ENCODE data around the gene VGLL4.

The VGLL4 gene

DNA sequence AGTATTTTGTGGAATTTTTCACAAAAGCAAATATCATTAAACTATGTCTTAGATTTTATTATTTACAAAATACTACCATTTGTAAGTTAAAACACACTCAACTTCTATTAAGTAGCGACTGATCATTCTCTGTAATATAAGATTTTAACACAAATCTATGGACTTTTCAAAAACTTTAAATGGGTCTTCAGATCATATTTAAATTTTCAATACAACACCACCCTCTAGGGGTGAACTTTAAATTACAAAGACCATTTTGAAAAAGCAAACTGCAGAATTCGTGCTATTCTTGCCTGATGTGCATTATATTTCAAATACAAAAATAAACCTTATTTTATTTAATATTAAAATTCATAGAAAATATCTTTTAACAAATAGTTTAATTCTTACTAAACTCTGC is 8.2 kb upstream of the VGLL4 start:
- DNase-seq, result no peak

DNA sequence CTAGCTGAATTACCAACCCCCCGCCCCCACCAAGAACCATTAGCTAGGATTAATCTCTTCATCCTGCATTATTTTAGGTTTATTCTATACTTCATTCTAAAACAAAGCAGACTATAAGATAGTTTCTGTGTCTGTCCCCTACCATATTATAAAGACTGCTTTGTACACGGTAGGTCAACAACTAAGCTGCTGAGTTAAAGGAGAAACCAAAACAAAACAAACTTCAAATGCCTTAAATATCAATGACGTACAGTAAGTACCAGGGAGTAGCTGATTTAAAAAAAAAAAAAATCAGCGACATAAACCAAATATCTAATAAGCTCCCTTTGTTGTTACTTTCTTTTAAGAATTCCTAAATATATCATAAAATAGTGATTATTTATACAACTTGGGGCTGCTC is 7.8 kb upstream of the VGLL4 start:
- no peak for DNase-seq

DNA sequence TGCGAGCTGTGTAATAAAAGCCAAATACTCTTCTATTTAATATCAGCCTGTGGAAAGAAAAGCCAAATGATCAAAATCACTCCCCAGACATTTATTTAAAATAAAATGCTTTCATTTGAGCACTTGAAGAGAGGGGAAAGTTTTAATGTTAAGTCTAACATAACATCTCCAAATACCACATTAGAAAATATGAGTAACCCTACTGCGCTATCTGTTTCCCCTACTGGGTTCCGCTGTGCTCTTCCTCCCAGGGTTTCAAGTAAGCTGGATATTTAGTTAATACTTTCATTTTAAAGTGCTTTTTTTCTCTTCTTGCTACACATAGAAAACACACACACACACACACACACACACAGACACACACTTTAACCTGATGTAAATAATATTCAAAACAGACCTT is 6.7 kb upstream of the VGLL4 start:
- no peak for DNase-seq

DNA sequence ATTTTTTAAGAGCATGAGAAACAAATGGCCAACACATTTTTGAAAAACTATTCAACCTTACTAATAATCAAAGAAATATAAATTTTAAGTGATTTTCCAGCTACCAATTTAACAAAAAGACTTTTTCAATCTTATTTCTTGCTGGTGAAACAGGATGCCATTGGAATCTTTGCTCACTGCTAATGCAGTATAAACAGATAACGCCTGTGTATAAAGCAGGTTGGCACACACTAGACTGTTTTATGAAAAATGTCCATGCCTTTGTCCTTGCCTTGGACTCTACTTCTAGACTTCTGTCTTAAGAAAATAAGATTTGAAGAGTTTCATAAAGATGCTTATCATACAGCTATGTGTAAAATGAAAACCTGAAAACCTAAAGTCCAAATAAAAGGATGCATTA is 5.0 kb upstream of the VGLL4 start:
- DNase-seq, result no peak

DNA sequence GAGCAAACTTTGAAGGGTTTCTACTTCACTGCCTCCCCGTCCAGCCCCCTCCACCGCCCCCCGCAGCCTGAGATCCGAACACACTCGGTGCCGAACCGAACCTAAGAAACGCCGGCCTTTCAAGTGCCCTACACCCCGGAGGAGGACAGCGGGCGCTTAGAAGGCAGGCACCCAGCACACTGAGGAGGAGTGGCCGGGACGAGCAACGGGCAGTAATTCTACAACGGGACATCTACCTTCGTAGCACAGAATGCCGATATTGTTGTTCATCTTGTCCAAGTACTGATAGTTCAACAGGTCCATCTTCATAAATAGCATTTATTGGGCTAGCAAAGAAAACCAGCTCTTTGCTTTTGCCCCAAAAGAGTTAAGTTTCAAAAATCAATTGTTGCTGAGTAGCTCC is 513 bp downstream of the VGLL4 start:
- DNase-seq, result peak; percentile 40

DNA sequence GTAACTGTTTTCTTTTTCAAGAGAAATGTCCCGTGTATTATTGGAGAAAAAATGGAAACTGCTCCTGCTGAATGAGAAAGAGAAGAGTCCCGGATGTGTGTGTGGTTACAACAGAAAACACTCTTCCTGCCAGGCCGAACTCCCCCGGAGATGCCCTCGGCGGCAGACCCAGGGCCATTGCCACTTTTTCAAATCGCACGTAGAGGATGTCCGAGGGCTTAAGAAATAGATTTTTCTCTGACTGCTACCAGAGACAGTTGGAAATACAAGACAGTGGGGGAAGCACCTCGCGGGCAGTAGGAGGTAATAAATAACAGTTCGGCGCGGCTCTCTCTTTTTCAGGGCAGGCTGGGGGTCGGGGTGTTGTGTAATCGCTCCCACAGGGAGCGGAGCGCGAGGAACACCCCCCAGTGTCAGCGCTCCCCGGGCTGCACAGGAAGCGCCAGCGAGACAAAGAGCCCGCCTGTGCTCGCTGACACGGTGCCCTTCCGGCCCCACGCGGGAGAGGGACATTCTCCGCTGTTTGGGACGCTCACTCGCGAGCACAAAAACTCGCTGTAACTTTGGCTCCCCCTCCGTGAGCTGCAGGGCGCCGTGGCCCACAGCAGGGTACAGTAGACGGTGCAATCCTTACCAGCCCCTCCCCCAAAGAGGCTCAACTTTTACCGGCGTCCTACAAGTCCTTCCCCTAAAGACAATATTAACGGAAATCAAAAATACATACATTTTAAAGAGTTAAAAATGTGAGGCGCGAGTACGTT is 1.1 kb downstream of the VGLL4 start:
- peak; percentile 77 for DNase-seq

DNA sequence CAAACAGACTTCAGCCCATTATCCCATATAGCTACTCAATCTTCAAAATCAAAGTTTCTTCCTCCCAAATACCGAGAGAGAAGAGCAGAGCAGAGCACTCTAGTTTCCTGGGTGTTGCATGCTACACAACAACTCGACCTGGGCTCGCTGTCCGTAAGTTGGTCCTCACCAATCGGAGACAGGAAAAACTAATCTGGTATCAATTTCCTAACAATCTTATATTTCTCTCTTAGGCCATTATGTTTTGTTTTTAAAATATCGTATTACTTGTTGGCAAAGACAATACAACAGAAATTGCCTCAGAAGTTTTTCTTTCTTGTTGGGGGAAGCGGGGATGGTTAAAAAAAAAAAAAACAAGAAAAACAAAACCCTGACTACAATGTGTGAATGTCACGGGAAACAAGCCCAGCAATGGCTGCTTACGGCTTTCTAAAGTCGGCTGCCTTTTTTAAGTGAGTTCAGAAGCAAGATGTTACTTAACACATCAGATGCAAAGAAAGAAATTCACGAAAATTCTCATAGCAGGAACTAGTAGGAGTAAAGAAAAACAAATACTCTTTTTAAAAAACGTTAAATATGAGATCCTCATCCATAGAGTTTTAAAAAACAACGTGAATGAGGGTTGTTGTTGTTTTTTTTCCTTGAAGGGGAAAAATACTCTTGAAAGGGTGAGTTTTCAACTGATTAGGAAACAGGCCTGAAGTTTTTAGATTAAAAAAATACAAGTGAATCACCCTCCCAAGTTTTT is 1.9 kb downstream of the VGLL4 start:
- DNase-seq, result no peak

DNA sequence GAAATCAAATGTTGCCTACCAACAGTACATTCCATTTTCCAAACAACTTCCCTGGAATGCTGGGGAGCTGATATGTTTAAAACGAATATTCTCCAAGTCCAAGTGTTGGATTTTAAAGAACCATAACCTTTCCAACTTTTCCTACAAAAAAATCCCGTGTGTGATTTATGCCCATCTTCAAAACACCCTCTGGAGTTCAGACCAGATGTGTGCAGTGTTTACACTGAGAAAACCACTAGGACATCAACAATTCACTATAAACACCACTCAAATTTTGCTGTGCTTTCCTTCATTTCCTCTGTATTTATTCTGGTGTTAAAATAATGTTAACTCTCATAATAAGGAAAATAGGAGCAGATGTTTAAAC is 2.4 kb downstream of the VGLL4 start:
- no peak for DNase-seq

DNA sequence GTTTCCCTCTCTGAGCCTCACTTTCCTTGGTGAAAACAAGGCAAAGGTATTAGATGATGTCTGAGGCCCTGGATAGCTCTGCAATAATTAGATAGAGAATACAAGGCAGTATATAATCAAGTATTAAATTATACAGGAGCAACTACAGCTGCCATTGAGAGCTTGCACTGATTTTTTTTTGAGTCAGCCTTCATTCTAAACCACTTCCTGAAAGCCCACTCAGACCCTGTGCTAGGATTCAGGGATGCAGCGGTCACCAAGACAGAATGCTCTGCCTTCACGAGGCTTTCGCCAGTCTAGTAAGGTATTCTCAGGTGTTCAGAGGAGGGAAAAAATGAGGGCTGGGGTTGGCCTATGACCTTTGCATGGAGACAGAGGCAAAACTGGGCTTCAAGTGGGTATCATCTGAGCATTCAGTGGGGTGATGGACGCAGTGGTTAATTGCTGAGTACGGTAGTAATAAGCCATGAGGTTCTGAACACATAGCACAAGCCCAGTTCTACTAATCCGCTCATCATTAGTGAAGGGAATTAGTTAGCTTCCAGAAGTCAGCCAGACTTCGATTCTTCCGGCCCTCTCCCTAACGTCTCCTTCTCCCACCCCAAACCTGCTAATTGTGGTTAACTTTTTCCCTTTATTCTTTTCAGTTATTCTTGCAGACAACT is 3.6 kb downstream of the VGLL4 start:
- no peak for DNase-seq

DNA sequence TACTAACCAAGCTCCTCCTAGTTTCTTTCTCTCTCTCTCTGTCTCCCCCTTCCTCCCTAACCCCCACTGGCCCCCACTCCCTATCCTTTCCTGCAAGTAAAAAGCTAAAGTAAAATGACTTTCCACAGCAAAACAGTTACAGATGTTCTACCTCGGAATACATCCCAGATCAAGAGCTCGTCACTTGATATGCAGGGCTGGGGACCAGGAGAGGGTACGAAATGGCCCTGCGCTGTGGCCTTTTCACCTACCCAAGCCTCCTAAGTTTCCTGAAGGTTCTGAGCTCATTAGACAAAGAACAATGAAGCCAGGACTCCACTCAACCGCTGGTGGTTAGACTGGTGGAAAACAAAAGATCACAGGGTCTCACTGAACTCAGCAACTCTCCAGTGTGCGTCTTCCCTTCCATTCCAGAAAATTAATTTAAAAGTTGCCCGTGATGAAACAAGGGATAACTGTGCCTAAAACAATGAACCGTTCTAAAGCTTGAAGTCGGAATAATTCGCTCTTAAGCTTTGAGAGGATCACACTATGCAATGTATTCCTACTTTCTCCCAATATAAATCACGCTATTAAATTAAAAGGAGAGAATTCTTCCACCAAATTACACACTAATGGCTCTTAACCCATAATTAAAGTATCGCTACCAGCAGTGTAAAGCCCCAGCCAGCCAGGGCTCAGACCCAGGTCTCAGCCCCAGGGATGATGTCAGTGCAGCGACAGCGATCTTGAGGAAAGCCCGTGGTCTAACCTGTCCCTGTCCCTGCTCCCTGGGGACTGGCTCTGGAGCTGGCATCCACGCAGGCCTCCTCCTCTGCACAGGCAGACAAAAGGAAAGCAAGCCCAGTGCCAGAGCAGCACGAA is 5.0 kb downstream of the VGLL4 start:
- DNase-seq, result no peak

DNA sequence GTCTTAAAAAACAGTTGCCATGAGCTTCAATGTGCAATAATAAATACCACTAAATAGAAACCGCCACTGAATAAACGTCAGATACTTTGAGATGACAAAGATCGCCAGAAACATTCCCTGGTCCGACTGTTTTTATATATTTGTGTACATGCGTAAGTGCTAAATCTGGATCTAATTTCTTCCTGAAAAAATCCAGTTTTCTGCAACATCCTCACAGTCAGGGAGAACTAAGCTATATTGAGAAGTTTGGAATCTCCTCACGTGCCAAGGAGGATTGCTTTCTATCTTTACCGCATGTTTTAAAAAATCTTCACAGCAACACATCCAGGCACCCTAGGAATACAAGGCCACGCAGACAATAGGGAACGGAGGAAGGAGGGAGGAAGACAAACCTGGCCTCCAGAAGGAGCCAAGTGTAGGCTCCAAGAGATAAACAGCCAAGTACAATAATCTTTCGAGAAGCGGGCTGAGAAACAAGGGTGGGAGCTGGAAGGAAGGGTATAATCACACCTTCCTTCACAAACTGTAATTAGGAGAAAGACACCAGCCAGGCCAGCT is 5.7 kb downstream of the VGLL4 start:
- DNase-seq, result no peak

DNA sequence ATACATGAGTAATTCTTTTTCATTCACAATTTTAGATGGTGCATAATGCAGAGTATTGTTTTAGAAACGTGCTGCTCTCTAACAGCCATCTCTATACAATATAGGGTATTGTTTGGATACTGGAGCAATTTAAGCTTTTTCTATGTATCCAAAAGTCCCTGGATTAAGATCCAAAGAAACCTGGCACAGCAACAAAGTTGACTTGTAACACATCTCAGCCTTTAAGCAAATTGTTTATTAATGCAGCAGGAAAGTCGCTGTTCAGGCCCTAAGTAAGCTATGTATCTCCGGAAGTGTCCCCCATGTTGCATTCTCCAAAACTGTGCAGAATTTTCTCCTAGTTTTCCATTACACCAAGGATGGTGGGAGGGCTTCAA is 7.3 kb downstream of the VGLL4 start:
- DNase-seq, result no peak

DNA sequence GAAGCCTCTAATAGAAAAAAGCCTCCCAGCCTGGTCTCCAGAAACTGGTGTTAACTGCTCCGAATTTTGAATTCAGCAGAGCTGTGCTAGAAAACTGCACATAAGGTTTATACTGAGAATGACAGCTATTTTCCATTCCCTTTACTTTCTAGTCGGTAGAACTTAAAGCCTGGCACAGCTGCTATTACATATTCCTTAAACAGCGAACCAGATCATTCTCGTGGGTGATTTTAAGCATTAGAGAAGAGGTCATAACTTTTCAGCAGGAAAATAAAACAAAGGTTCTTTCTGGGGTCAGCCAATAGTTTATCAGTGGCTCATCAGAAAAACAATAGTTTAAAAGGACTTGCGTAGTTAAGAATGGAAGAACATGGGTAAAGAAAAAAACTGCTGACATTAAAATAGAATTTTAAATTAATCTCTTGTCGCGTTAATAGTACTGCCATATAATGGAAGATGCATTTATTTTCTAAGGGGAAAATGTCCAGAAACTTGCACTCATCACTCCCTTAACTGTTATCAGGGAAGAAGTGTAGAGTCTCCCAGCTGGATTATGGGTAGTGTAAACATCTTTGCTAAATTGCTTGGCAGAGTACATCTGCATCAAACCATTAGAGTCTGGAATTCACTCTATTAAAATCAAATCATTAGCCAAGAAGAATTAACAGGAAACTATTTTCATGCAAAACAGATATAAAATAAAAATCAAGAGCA is 7.9 kb downstream of the VGLL4 start:
- no peak for DNase-seq

DNA sequence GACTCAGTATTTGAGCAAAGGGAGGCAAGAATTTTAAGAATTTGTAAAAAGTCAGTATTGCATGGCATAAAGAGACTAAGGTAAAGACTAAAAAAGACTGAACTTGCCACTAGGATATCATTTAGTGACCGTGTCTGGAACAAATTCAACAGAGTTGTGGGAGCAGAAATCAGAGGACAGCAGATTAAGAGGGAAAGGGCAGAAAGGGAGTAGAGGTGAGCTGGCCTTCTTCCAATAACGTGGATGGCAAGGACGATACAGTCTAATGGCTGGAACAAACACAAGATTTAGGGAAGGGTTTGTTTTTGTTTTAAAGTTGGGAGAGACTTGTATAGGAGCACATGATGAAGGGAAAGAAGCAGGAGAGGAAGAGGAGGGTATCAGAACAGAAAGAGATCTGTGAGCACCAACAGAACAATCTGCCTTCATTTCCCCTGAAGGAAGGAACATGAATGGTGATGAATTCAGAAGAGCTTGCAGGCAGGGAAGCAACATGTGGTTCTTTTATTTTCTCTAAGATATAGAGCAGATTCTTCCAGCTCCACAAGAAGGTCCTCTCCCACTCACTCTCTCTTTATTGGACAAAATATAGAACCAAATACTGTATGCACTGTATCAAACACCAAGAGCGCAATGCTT is 8.6 kb downstream of the VGLL4 start:
- DNase-seq, result no peak

DNA sequence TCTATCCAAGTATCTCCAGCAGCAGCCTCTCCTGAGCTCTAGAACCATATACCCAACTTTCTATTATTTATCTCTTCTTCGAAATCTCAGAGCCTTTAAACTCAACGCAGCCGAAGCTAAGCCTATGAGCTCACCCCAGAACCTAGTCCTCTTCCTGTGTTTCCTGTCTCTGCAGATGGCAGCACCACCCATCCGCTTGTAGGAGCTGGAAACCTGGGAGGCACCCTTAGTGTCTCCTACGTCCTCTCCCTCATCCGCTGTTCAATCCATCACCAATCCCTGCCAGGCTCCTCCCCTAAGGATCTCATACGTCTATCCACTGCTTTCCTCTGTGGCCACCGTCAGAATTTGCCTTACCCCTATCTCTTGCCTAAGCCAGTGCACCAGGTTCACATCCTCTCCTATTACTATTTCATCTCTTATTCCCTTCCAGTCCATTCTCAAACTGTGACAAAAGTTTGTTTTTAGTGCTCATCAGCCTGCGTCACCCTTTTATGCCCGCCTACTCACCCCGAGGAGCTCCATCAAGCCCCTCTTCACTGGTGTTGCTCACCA is 9.6 kb downstream of the VGLL4 start:
- no peak for DNase-seq

DNA sequence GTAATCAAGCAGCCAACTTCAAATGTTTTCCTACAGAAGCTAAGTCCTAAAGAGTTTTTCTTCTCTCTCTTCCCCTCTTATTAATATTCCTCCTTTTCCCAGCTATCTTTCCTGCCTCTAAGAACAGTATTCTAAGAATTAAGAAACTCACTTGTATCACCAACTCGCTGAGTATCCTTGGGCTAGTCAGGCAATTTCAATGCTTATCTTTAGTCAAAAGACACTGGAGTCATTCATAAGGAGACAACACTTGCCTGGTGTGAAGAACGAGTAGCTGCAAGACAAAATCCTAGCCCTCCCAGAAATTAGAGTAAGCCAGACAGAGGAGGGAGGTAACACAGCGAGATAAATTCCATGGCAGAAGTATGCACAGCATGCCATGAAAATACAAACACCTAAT is 10.7 kb downstream of the VGLL4 start:
- DNase-seq, result no peak

DNA sequence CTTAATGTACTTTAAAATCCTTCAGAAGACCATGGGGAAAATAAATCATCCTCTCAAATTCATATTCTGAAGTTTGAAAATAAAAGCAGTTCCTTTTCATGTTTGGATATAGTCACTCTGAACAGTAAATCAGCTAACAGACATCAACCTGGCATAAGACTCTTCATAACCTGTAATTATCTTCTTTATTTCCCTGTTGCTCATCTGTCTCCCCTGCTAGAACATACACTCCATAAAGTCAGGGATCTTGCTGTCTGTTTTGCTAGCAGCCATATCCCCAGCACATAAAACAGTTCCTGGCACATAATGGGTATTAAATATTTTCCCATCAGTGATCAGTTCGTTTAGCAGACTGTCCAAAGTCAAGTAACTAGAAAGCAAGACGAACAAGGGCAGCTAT is 11.2 kb downstream of the VGLL4 start:
- no peak for DNase-seq

DNA sequence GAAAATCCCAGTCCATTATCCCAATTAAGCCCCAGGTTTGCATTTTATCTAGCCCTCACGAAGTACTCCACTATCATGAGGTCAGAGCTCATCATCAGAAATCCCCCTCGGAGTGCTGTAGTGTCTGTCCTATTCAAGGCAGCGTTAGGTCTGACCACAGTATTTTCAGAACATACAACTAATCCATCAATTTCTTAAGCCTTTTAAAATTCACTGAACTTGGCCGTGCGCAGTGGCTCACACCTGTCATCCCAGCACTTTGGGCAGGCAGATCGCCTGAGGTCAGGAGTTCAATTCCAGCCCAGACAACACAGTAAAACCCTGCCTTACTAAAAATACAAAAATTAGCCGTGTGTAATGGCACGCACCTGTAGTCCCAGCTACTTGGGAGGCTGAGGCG is 11.9 kb downstream of the VGLL4 start:
- DNase-seq, result no peak

DNA sequence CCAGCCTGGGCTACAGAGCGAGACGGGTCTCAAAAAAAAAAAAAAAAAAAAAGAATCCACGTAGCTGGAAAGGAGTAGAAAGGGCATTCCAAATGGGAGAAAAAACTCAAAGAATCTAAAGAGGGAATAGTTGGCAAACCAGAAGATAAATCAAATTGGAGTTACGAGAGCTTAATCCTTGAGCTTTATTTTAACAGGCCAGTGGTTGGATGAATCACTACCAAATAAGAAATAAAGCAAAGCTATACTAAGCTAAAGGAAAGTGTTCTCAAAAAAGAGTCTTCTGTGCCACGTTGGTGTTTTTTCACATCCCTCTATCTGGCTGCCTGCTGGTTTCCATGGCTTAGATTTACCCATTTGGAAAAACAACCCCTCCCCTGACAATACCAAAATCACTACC is 14.0 kb downstream of the VGLL4 start:
- DNase-seq, result no peak

DNA sequence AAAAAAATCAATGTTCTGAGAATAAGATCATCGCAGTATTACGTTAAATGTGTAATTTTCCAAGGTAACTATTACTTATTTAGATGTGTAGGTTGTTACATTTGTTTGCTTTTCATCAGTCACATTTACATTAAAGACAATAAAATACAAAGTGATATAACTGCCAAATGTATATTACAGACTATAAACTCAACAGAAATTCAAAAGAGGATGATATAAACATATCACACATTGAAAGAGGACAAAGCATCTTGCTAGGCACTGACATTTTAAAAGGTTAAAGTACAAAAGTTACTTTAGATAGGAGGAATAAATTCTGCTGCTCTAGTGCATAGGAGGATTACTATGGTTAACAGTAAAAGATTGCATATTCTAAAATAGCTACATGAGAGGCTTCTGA is 16.1 kb downstream of the VGLL4 start:
- DNase-seq, result no peak

DNA sequence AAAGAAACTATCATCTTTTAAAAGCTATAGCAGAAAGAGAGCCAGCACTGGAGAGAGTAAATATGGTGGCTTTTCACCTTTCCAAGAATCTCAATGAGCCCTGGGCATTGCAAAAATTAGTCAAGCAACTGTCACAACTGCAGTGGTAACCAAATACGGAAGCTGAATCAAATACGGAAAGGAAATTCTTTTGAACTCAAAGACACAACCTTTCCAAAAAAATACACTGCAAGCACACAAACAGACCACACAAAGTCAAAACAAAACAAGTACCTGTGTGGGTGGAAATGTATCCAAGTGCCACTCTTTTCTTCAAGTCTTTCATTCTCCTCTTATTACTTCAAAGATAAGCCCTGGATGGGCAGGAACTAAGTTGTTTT is 17.6 kb downstream of the VGLL4 start:
- no peak for DNase-seq
